Measurements from ENCODE around the gene GPR173.

Gene GPR173

DNA sequence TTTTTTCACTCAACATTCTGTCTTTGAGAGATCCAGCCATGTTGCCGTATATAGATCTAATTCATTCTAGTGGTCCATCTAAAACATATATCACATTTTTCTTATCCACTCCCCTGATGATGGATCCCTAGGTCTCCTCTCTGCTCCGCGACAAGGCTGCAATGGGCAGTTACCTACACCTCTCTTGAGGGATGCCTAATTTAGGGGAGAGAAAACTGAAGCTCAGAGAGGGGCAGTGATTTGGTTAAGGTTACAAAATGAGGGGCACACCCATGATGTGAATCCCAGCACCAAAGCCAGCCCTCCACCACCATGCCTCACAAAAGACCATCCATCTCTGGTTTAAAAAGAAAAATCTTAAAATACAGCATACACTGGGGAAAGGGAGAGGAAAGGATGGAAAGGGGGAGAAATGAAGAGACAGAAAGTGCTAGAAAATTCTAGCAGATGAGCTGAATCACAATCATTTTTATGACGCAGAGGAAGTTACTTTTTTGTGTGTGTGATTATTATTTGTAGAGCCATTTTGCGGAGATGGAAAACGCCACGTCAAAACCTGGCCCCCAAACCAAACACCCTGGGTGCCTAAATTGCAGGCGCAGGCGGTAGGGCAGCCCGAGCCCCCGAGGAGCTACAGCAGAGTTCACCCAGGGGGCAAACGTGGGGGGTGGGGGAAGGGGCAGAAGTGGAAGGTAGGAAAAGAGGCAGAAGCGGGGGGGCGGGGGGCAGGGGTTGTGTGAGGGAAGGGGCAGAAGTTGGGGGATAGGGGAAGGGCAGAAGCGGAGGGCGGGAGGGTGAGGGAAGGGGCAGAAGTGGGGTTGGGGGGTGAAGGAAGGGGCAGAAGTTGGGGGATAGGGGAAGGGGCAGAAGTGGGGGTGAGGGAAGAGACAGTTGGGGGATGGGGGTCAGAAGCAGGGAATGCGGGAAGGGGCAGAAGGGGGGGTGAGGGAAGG lies 32.3 kb downstream of the GPR173 start:
- Histone ChIP-seq H3K36me3 (ENCODE audit: insufficient read depth, low read length) (peaks cover 4% of the 10 kb centered on the region; the same call in 1 of the 2 replicates), H3K4me3 (ENCODE audit: low read depth, low read length) (peak overlapping the region; percentile 68), H3K4me1 (ENCODE audit: control insufficient read depth, insufficient read depth, low read length, unreplicated experiment) (peaks cover 7% of the 10 kb centered on the region), H3K79me2 (ENCODE audit: control insufficient read depth, insufficient read depth, low read length, unreplicated experiment) (peaks cover 20% of the 10 kb centered on the region), H3K27me3 (ENCODE audit: insufficient read depth, low read length) (no peaks in the 10 kb centered on the region), H2AFZ (ENCODE audit: low read length, unreplicated experiment) (no peak overlapping the region), H3K27ac (ENCODE audit: low read depth, low read length) (peak overlapping the region; percentile 83)

DNA sequence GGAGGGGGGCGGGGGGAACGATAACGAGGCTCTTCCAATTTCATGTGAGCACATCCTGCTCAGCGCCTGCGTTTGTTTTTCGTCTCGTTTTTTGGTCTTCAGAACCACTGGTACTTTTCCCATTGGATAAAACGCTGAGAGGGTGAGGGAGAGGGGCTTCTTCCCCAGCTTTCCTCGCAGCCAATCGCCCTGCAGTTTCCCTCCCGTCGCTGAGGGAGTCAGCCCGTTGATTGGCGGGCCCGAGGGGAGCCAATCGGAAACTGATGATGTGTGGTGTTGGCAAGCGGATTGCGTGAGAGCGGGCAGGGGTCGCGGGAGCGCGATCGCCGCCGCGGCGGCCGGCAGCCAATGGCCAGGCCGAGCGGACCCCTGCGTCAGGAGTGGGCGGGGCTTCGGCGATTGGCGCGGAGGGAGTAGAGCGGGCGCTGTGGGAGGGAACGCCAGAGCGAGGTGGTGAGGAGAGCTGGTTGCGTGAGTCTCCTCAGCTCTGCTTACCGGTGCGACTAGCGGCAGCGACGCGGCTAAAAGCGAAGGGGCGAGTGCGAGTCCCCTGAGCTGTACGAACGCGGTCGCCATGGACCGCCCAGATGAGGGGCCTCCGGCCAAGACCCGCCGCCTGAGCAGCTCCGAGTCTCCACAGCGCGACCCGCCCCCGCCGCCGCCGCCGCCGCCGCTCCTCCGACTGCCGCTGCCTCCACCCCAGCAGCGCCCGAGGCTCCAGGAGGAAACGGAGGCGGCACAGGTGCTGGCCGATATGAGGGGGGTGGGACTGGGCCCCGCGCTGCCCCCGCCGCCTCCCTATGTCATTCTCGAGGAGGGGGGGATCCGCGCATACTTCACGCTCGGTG lies 33.6 kb downstream of the GPR173 start, which contains the start of gene TSPYL2:
Gene TSPYL2, plus strand, starts transcription at position 443 of the 848 bp plus-strand sequence. Its CDS starts 132 bp downstream, at position 575.
- H2AFZ ChIP-seq (ENCODE audit: low read length, unreplicated experiment) = no peak within 1 kb of the TSS

DNA sequence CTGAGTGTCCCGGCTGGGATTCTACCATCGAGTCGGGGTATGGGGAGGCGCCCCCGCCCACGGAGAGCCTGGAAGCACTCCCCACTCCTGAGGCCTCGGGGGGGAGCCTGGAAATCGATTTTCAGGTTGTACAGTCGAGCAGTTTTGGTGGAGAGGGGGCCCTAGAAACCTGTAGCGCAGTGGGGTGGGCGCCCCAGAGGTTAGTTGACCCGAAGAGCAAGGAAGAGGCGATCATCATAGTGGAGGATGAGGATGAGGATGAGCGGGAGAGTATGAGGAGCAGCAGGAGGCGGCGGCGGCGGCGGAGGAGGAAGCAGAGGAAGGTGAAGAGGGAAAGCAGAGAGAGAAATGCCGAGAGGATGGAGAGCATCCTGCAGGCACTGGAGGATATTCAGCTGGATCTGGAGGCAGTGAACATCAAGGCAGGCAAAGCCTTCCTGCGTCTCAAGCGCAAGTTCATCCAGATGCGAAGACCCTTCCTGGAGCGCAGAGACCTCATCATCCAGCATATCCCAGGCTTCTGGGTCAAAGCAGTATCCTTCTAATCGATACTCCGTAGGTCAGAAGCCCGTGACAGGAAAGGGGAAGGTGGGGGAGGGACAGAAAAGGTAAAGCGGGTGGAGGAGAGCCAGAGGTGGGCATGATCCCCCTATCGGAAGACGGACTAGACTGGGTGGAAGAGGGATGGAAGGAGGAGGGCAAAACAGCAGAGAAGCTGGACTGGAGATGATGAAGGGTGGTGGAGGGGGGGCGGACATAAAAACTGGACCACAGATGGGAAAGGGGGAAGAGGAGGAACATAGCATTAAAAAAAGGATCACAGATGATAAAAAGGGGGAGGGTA lies 34.4 kb downstream of the GPR173 start:
- Histone ChIP-seq H3K4me3 (ENCODE audit: low read depth, low read length) (peak overlapping the region; percentile 90), H3K79me2 (ENCODE audit: control insufficient read depth, insufficient read depth, low read length, unreplicated experiment) (peaks cover 20% of the 10 kb centered on the region), H3K4me1 (ENCODE audit: control insufficient read depth, insufficient read depth, low read length, unreplicated experiment) (peaks cover 24% of the 10 kb centered on the region), H3K27ac (ENCODE audit: low read depth, low read length) (peak overlapping the region; percentile 55; the same call in 1 of the 2 replicates), H3K36me3 (ENCODE audit: insufficient read depth, low read length) (peaks cover 7% of the 10 kb centered on the region; the same call in 1 of the 2 replicates), H3K27me3 (ENCODE audit: insufficient read depth, low read length) (no peaks in the 10 kb centered on the region), H2AFZ (ENCODE audit: low read length, unreplicated experiment) (no peak overlapping the region)

More for the DNA sequence above, 33.6 kb downstream of the GPR173 start, which contains the start of gene TSPYL2:
- H3K4me1 ChIP-seq (ENCODE audit: control insufficient read depth, insufficient read depth, low read length, unreplicated experiment) = peaks cover 19% of the 10 kb centered on the region
- H3K36me3 ChIP-seq (ENCODE audit: insufficient read depth, low read length) = peaks cover 7% of the 10 kb centered on the region; the same call in 1 of the 2 replicates
- peak within 1 kb of the TSS; percentile 90 for H3K4me3 ChIP-seq (ENCODE audit: low read depth, low read length)
- peak within 1 kb of the TSS; percentile 83 for H3K27ac ChIP-seq (ENCODE audit: low read depth, low read length)
- peaks cover 20% of the 10 kb centered on the region for H3K79me2 ChIP-seq (ENCODE audit: control insufficient read depth, insufficient read depth, low read length, unreplicated experiment)
- no peaks in the 10 kb centered on the region for H3K27me3 ChIP-seq (ENCODE audit: insufficient read depth, low read length)

DNA sequence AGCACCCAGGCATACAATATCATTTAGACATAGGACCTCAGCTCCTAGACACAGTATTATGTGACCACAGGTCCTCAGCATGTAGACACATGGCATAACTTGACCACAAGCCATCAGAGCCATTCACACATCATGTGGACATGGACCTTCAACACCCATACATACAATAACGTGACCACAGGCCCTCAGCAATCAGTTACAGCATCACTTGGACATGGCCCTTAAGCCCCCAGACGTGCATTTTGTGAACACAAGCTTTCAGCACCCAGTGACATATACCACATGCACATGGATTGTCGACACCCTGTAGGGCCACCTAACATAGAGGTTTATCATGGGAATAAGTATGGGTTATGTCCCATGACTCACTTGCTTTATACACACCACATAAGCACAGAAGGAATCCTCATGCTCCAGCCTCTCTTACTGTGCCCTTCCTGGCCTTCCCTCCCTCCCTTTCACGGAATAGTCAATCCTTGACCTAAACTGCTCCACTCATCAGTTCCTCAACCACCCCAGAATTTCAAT lies 35.5 kb downstream of the GPR173 start:
- H3K4me1 ChIP-seq (ENCODE audit: control insufficient read depth, insufficient read depth, low read length, unreplicated experiment) = peaks cover 24% of the 10 kb centered on the region
- no peak overlapping the region for H2AFZ ChIP-seq (ENCODE audit: low read length, unreplicated experiment)
- peak overlapping the region; percentile 90 for H3K4me3 ChIP-seq (ENCODE audit: low read depth, low read length)
- H3K27ac ChIP-seq (ENCODE audit: low read depth, low read length) = no peak overlapping the region
- peaks cover 7% of the 10 kb centered on the region; the same call in 1 of the 2 replicates for H3K36me3 ChIP-seq (ENCODE audit: insufficient read depth, low read length)
- H3K27me3 ChIP-seq (ENCODE audit: insufficient read depth, low read length) = no peaks in the 10 kb centered on the region
- H3K79me2 ChIP-seq (ENCODE audit: control insufficient read depth, insufficient read depth, low read length, unreplicated experiment) = peaks cover 20% of the 10 kb centered on the region

DNA sequence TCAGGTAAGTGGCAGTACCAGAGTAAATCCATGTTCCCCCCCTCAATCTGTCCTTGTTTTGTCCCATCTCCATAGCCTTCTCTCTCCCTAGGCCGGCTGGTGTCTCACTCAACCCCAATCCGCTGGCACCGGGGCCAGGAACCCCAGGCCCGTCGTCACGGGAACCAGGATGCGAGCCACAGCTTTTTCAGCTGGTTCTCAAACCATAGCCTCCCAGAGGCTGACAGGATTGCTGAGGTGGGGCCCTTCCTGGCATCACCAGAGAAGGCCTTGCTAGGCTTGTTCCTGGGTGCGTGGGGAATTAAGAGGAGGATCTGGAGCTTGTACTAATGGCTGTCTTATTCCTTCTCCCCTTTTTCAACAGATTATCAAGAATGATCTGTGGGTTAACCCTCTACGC lies 36.3 kb downstream of the GPR173 start:
- Histone ChIP-seq H3K4me1 (ENCODE audit: control insufficient read depth, insufficient read depth, low read length, unreplicated experiment) (peaks cover 24% of the 10 kb centered on the region), H3K36me3 (ENCODE audit: insufficient read depth, low read length) (peaks cover 7% of the 10 kb centered on the region; the same call in 1 of the 2 replicates), H3K27ac (ENCODE audit: low read depth, low read length) (no peak overlapping the region), H2AFZ (ENCODE audit: low read length, unreplicated experiment) (no peak overlapping the region), H3K4me3 (ENCODE audit: low read depth, low read length) (no peak overlapping the region), H3K79me2 (ENCODE audit: control insufficient read depth, insufficient read depth, low read length, unreplicated experiment) (peaks cover 20% of the 10 kb centered on the region), H3K27me3 (ENCODE audit: insufficient read depth, low read length) (no peaks in the 10 kb centered on the region)

DNA sequence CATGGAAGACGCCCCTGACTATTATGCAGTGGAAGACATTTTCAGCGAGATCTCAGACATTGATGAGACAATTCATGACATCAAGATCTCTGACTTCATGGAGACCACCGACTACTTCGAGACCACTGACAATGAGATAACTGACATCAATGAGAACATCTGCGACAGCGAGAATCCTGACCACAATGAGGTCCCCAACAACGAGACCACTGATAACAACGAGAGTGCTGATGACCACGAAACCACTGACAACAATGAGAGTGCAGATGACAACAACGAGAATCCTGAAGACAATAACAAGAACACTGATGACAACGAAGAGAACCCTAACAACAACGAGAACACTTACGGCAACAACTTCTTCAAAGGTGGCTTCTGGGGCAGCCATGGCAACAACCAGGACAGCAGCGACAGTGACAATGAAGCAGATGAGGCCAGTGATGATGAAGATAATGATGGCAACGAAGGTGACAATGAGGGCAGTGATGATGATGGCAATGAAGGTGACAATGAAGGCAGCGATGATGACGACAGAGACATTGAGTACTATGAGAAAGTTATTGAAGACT lies 37.2 kb downstream of the GPR173 start:
- H3K36me3 ChIP-seq (ENCODE audit: insufficient read depth, low read length) = peaks cover 7% of the 10 kb centered on the region; the same call in 1 of the 2 replicates
- peaks cover 20% of the 10 kb centered on the region for H3K79me2 ChIP-seq (ENCODE audit: control insufficient read depth, insufficient read depth, low read length, unreplicated experiment)
- H3K4me3 ChIP-seq (ENCODE audit: low read depth, low read length) = no peak overlapping the region
- no peak overlapping the region for H2AFZ ChIP-seq (ENCODE audit: low read length, unreplicated experiment)
- H3K4me1 ChIP-seq (ENCODE audit: control insufficient read depth, insufficient read depth, low read length, unreplicated experiment) = peaks cover 24% of the 10 kb centered on the region
- no peak overlapping the region; the same call in none of the 2 replicates for H3K27ac ChIP-seq (ENCODE audit: low read depth, low read length)
- no peaks in the 10 kb centered on the region for H3K27me3 ChIP-seq (ENCODE audit: insufficient read depth, low read length)

DNA sequence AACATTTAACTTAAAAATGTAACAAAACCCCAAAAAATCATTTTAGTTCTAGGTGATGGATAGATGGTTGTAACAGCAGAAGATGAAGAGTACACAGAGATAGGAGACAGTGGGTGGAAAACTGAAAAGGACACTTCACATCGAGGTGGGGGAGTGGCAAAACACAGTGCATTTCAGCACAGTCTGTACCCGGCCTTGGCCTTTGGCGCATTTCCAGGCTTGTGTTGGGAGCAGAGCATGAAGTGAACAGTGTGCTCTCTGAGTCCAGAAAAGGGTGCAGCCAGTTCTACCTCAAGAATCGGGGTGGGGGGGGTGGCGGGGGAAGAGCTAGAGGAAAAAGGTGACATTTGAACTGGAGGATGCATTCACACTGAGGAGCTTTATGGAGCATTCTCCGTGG lies 37.9 kb downstream of the GPR173 start:
- H3K27me3 ChIP-seq (ENCODE audit: insufficient read depth, low read length) = no peaks in the 10 kb centered on the region
- peaks cover 24% of the 10 kb centered on the region for H3K4me1 ChIP-seq (ENCODE audit: control insufficient read depth, insufficient read depth, low read length, unreplicated experiment)
- no peak overlapping the region for H3K4me3 ChIP-seq (ENCODE audit: low read depth, low read length)
- H3K36me3 ChIP-seq (ENCODE audit: insufficient read depth, low read length) = peaks cover 7% of the 10 kb centered on the region; the same call in 1 of the 2 replicates
- peak overlapping the region; percentile 38; the same call in 1 of the 2 replicates for H3K27ac ChIP-seq (ENCODE audit: low read depth, low read length)
- peaks cover 20% of the 10 kb centered on the region for H3K79me2 ChIP-seq (ENCODE audit: control insufficient read depth, insufficient read depth, low read length, unreplicated experiment)
- no peak overlapping the region for H2AFZ ChIP-seq (ENCODE audit: low read length, unreplicated experiment)

DNA sequence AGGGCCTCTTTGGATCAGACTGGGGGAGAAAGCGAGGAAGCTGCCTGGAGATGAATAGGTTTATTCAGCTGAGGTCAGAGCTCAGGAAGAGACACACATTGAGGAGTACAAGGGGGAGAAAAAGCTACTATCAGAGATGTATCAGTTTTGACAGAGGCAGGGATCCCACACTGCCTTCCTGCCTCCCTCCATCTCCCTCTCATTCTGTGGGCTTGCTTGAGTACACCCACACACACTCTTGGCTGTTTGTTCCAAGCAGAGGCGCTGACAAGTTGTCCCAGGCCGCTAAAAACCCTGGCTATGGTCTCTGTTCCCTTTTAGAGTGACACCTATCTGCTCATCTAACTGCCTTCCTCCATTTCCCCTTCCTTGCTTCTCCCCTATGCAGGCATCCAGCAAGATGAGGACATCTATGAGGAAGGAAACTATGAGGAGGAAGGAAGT lies 38.8 kb downstream of the GPR173 start:
- peaks cover 7% of the 10 kb centered on the region; the same call in 1 of the 2 replicates for H3K36me3 ChIP-seq (ENCODE audit: insufficient read depth, low read length)
- H3K4me3 ChIP-seq (ENCODE audit: low read depth, low read length) = no peak overlapping the region
- H3K27me3 ChIP-seq (ENCODE audit: insufficient read depth, low read length) = no peaks in the 10 kb centered on the region
- peaks cover 24% of the 10 kb centered on the region for H3K4me1 ChIP-seq (ENCODE audit: control insufficient read depth, insufficient read depth, low read length, unreplicated experiment)
- peak overlapping the region; percentile 65 for H3K27ac ChIP-seq (ENCODE audit: low read depth, low read length)
- H2AFZ ChIP-seq (ENCODE audit: low read length, unreplicated experiment) = no peak overlapping the region
- peaks cover 18% of the 10 kb centered on the region for H3K79me2 ChIP-seq (ENCODE audit: control insufficient read depth, insufficient read depth, low read length, unreplicated experiment)
